Panc1 (cell line): ENCODE results near the gene CORO7. TPM values are rescaled to one million over a fixed set of nuclear protein-coding genes. Genes with fewer than 3 reads are reported as not detected.

Experiments
- ATAC-seq: fragments of 200-7000 bp; cut with Tn5 transposase; 2 replicates; pipeline ENCODE4 v1.9.1; 2020; ENCODE audit warnings: mild to moderate bottlenecking, moderate library complexity
- BruUV-seq: library from RNA; stranded (reverse); fragments of 400-500 nt; replicated peaks from 2 replicates; lab custom pipeline; 2021; lab: Mats Ljungman, UMichigan
- CTCF ChIA-PET: fragments of 300-600 bp; sonication (Branson Sonifier 250); formaldehyde crosslinking; loops from one replicate; lab custom pipeline; 2022; ENCODE audit warnings: antibody characterized with exemption; lab: Charles Lee
- POLR2A ChIA-PET: fragments of 300-600 bp; sonication (Branson Sonifier 250); formaldehyde crosslinking; loops from one replicate; lab custom pipeline; 2022; ENCODE audit warnings: antibody characterized with exemption; lab: Charles Lee
- DNase-seq: peaks from one replicate; pipeline ENCODE4 v3.0.0-alpha.2; 2010; ENCODE audit warnings: low read depth, low spot score
- H3K27ac ChIP-seq: 2 replicates; pipeline ENCODE4 v1.5.1; 2011; ENCODE audit warnings: mild to moderate bottlenecking, low read length, inconsistent platforms
- H3K27me3 ChIP-seq: fragments of 200-500 bp; sonication (Bioruptor generic); 2 replicates; pipeline ENCODE4 v1.6.0; 2014; ENCODE audit warnings: low read length, inconsistent platforms; ENCODE audit not compliant: control insufficient read depth, insufficient read depth
- H3K36me3 ChIP-seq: fragments of 200-500 bp; sonication (Bioruptor generic); 2 replicates; pipeline ENCODE4 v1.5.1; 2014; ENCODE audit warnings: inconsistent platforms, mild to moderate bottlenecking, low read length, moderate library complexity; ENCODE audit not compliant: control insufficient read depth, insufficient read depth
- H3K4me1 ChIP-seq: 2 replicates; pipeline ENCODE4 v1.5.1; 2011; ENCODE audit warnings: inconsistent platforms, mild to moderate bottlenecking, low read length, moderate library complexity; ENCODE audit not compliant: control insufficient read depth, insufficient read depth
- H3K4me3 ChIP-seq, 2 experiments: 2 replicates each; pipeline ENCODE4 v1.5.1; 2011 to 2012; ENCODE audit warnings: low read depth in 2 of 2, low read length in 2 of 2, mild to moderate bottlenecking in 2 of 2, inconsistent platforms in 1 of 2, moderate library complexity in 1 of 2
- H3K9me3 ChIP-seq: fragments of 200-500 bp; sonication (Bioruptor generic); 2 replicates; pipeline ENCODE4 v1.5.1; 2014; ENCODE audit warnings: low read depth, mild to moderate bottlenecking, inconsistent platforms, low read length, moderate library complexity; ENCODE audit not compliant: control insufficient read depth, insufficient read depth
- POLR2AphosphoS5 ChIP-seq: IDR thresholded peaks from 2 replicates; pipeline ENCODE4 v1.6.1; 2012; ENCODE audit warnings: mild to moderate bottlenecking, low read depth, low read length, moderate library complexity
- SIN3A ChIP-seq: IDR thresholded peaks from 2 replicates; pipeline ENCODE4 v1.6.1; 2012; ENCODE audit warnings: low read depth, mild to moderate bottlenecking, low read length, moderate library complexity, borderline replicate concordance; ENCODE audit not compliant: insufficient read depth
- TCF7L2 ChIP-seq: IDR thresholded peaks from 2 replicates; pipeline ENCODE4 v1.6.1; 2011; ENCODE audit warnings: mild to moderate bottlenecking, low read depth, low read length, inconsistent platforms
- in situ Hi-C: cut with HindIII; loops from 2 replicates; pipeline ENCODE4 v1.10.0; 2016; ENCODE audit warnings: low sequenced_read_pairs, low pct_unique_long_range_greater_than_20kb
- intact Hi-C: fragments of 100-400 bp; cut with micrococcal nuclease; formaldehyde crosslinking; loops from one replicate; pipeline ENCODE4 v1.10.0; 2022; ENCODE audit not compliant: unreplicated experiment
- total RNA-seq: library from RNA; stranded (reverse); gene quantifications from one replicate; pipeline ENCODE4 v1.2.1, GENCODE V29; 2021; ENCODE audit not compliant: unreplicated experiment
- TF ChIP-seq, protein P1 (sequence below), 2 experiments: IDR thresholded peaks; 2 replicates each; pipeline ENCODE4 v1.6.1; 2011 to 2012; ENCODE audit warnings: low read depth in 2 of 2, control low read depth in 1 of 2, low read length in 1 of 2, mild to moderate bottlenecking in 1 of 2, moderate library complexity in 1 of 2; ENCODE audit not compliant: insufficient read depth in 1 of 2
- TF ChIP-seq, protein P2 (sequence below): fragments of 450-650 bp; IDR thresholded peaks from 2 replicates; pipeline ENCODE4 v1.5.1; 2017; ENCODE audit warnings: mild to moderate bottlenecking

Gene CORO7
- total RNA-seq, 1 experiment from 2014 or later = 37.5 TPM

- in situ Hi-C loops = no loop called here
- intact Hi-C loops = no loop called here
- H3K4me1 ChIP-seq = peaks cover 17% of the 10 kb centered on the region
These were observed 9.1 kb upstream of the CORO7 start, which contains the start of gene DNAJA3 for GRCh38 chr16:4425378-4426020. TSS of gene DNAJA3 (plus strand) at chr16:4425868. CDS start at chr16:4425882, 14 bp downstream.

GRCh38 chr16:4420505-4421105 lies 4.2 kb upstream of the CORO7 start:
- intact Hi-C loops (no loop called here), in situ Hi-C loops (no loop called here)
- H3K9me3 ChIP-seq = no peaks in the 10 kb centered on the region
- no peak for ATAC-seq
- ChIA-PET CTCF (no interaction called here), POLR2A (no interaction called here)
- H3K36me3 ChIP-seq = no peaks in the 10 kb centered on the region
- peaks cover 4% of the 10 kb centered on the region for H3K4me1 ChIP-seq
- no peaks in the 10 kb centered on the region for H3K27me3 ChIP-seq
- H3K27ac ChIP-seq = no peak overlapping the region
- H3K4me3 ChIP-seq = no peak overlapping the region
- no TSS peak for BruUV-seq
- DNase-seq = no peak
- no peak for TF ChIP-seq TCF7L2
- TF ChIP-seq, protein P1, sequence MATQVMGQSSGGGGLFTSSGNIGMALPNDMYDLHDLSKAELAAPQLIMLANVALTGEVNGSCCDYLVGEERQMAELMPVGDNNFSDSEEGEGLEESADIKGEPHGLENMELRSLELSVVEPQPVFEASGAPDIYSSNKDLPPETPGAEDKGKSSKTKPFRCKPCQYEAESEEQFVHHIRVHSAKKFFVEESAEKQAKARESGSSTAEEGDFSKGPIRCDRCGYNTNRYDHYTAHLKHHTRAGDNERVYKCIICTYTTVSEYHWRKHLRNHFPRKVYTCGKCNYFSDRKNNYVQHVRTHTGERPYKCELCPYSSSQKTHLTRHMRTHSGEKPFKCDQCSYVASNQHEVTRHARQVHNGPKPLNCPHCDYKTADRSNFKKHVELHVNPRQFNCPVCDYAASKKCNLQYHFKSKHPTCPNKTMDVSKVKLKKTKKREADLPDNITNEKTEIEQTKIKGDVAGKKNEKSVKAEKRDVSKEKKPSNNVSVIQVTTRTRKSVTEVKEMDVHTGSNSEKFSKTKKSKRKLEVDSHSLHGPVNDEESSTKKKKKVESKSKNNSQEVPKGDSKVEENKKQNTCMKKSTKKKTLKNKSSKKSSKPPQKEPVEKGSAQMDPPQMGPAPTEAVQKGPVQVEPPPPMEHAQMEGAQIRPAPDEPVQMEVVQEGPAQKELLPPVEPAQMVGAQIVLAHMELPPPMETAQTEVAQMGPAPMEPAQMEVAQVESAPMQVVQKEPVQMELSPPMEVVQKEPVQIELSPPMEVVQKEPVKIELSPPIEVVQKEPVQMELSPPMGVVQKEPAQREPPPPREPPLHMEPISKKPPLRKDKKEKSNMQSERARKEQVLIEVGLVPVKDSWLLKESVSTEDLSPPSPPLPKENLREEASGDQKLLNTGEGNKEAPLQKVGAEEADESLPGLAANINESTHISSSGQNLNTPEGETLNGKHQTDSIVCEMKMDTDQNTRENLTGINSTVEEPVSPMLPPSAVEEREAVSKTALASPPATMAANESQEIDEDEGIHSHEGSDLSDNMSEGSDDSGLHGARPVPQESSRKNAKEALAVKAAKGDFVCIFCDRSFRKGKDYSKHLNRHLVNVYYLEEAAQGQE (IDR thresholded peaks at IDR 0.05; ENCODE audit: insufficient read depth in 1 of 2, low read depth in 2 of 2, low read length in 1 of 2) = no peak
- TF ChIP-seq SIN3A = no peak
- TF ChIP-seq POLR2AphosphoS5 = no peak
- TF ChIP-seq, protein P2, sequence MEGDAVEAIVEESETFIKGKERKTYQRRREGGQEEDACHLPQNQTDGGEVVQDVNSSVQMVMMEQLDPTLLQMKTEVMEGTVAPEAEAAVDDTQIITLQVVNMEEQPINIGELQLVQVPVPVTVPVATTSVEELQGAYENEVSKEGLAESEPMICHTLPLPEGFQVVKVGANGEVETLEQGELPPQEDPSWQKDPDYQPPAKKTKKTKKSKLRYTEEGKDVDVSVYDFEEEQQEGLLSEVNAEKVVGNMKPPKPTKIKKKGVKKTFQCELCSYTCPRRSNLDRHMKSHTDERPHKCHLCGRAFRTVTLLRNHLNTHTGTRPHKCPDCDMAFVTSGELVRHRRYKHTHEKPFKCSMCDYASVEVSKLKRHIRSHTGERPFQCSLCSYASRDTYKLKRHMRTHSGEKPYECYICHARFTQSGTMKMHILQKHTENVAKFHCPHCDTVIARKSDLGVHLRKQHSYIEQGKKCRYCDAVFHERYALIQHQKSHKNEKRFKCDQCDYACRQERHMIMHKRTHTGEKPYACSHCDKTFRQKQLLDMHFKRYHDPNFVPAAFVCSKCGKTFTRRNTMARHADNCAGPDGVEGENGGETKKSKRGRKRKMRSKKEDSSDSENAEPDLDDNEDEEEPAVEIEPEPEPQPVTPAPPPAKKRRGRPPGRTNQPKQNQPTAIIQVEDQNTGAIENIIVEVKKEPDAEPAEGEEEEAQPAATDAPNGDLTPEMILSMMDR = no peak

More at GRCh38 chr16:4425378-4426020, 9.1 kb upstream of the CORO7 start, which contains the start of gene DNAJA3:
- Histone ChIP-seq H3K4me3 (peak within 1 kb of the TSS; percentile 91 to 94), H3K27ac (peak within 1 kb of the TSS; percentile 92), H3K36me3 (no peaks in the 10 kb centered on the region), H3K27me3 (no peaks in the 10 kb centered on the region), H3K9me3 (no peaks in the 10 kb centered on the region)
- POLR2A ChIA-PET = no interaction called here
- CTCF ChIA-PET = no interaction called here
- DNase-seq (peak; percentile 95), ATAC-seq (peak; percentile 97)
- TF ChIP-seq, protein P1 (IDR thresholded peaks at IDR 0.05; ENCODE audit: insufficient read depth in 1 of 2, low read depth in 2 of 2, low read length in 1 of 2) = peak in 1 of 2 experiments; percentile 46; a peak in 1 of 4 replicates
- TF ChIP-seq, protein P2 = no peak
- peak; percentile 95 for TF ChIP-seq POLR2AphosphoS5
- peak; percentile 87; the same call in 1 of the 2 replicates for TF ChIP-seq SIN3A
- no peak for TF ChIP-seq TCF7L2
- BruUV-seq = TSS peak; percentile 97
